NT2/D1 (cell line): ENCODE data around the gene ADAMTSL1.

Experiments used
- SUZ12 ChIP-seq: IDR thresholded peaks from 2 replicates; pipeline ENCODE4 v1.6.1; 2011; ENCODE audit not compliant: insufficient read length, insufficient read depth; ENCODE audit errors: extremely low read depth
- YY1 ChIP-seq: IDR thresholded peaks from 2 replicates; pipeline ENCODE4 v1.6.1; 2011; ENCODE audit not compliant: insufficient read length, insufficient read depth

- TF ChIP-seq YY1 (no peak), SUZ12 (no peak)
These were observed 324.7 kb downstream of the ADAMTSL1 start for GRCh38 chr9:18798508-18799290.
